Hippocampal formation (tissue), 2 donors: ENCODE data around the gene SPINT3.

Source experiments
- DNase-seq, 2 donors: peaks; one replicate each; lab custom pipeline; 2025; lab: John Stamatoyannopoulos, UW

SPINT3 gene, protein sequence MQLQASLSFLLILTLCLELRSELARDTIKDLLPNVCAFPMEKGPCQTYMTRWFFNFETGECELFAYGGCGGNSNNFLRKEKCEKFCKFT

DNA sequence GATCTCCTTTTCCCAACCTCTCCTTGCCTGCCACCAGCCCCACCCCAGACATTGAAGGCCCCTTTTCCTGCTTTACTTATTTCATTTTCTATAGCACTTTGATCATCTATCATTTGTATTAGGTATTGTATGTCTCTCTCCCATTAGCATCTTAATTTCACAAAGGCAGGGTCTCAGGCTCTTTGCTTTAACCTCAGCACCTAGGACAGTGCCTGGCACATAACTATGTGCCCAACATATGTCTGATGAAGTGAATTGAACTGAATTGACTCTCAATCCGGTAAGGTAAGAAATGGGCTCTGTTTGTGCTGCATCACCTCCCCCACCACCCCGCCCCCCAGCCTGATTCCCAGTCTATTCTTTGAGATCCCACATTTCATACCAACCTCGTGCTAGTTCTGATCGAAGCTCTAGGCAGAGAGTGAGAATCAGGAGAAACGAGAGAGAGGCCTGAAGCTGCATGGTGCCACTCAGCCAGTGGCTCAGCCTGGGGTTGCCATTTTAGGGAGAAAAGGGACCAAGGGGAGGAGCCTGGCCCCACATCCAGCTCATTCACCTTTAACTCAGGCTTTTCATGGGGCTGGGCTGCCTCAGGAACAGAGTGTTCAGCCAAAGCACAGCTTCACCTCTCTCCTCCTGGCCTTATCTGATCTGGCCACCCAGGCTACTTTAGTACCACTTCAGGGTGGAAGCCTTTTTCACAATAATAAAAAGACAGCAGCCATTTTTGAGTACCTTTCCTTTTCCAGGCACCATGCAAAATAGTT is at the start of gene SPINT3:
Gene SPINT3 (minus strand): TSS at position 476 of the 767 bp plus-strand sequence. CDS start 14 bp downstream, at position 462.
- DNase-seq = no peak

DNA sequence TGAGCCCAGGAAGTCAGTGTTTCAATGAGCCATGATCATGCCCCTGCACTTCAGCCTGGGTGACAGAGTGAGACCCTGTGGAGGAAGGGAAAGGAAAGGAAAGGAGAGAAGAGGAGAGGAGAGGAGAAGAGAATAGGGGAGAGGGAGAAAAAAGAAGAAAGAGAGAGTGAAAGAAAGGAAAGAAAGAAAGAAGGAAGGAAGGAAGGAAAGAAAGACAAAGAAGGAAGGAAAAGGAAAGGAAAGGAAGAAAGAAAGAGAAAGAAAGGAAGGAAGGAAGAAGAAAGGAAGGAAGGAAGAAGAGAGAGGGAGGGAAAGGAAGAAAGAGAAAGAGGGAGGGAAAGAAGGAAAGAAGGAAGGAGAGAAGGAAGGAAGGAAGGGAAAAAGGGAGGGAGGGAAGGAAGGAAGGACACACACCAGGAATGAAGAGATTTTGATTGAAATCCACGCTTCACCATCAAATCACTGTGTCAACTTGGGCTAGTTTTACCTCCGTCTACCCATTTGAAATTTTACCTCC is 49.4 kb upstream of the SPINT3 start:
- no peak for DNase-seq

DNA sequence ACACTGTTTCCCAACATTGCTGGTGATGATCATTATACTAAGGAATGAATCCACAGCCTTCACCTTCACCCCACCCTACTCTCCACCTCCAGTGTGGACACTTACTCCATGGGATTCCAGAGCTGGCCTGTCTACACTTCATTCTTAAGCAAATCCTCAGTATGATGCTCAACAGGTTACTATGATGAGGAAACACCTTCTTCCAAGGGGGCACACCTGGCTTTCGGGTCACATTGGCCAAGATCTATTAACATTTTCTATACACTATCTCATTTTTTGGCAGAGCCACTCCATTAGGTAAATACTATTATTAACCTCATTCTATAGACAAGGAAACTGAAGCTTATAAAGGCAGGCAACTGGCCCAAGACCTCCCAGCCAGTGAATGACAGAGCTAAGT is 39.8 kb upstream of the SPINT3 start:
- DNase-seq = no peak

DNA sequence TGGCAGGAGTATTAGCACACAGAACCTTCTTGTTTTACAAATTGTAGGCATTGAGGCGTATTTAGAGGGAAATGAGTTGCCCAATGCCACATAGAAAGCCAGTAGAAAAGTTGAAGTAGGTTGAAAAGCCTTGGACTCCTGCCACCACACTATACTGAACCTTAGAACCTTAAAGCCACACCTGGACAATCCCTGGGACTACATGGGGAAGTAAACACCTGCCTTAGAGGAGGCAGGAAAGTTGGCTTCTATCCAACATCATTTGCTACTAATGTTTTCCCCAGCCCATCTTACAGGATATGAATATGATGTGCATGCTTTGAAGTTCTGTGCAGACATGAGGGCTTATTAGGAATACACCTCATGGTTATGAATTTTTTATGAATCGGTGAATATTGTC is 37.0 kb upstream of the SPINT3 start:
- DNase-seq = no peak

DNA sequence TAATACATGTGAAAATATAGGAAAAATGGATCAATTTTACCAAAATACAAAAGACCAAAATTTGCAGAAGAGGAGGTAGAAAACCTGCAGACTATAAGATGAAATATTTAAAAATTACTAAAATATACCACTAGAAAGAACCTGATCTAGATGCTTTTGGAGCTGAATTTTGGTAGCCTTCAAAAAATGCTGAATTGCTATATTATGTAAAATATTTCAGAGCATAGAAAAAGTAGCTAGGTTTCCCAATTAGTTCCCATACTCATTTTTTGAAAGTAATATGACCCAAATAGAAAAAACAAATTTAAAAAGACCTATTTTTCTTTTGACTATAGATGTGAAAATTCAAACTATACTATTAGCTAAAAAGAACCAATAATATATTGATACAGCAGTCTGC is 35.3 kb upstream of the SPINT3 start:
- DNase-seq = no peak

DNA sequence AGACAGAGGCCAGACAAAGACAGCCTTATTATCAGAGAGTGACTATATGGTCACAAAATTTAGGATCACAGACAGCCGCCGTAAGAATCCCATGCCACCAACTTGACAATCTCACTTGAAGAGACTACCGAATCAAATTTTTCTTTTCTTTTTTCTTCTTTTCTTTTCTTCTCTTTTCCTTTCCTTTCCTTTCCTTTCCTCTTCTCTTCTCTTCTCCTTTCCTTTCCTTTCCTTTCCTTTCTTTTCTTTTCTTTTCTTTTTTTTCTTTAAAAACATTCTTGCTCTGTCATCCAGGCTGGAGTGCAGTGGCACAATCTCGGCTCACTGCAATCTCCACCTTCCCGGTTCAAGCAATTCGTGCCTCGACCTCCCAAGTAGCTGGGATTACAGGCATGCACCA is 33.0 kb upstream of the SPINT3 start:
- DNase-seq = no peak

DNA sequence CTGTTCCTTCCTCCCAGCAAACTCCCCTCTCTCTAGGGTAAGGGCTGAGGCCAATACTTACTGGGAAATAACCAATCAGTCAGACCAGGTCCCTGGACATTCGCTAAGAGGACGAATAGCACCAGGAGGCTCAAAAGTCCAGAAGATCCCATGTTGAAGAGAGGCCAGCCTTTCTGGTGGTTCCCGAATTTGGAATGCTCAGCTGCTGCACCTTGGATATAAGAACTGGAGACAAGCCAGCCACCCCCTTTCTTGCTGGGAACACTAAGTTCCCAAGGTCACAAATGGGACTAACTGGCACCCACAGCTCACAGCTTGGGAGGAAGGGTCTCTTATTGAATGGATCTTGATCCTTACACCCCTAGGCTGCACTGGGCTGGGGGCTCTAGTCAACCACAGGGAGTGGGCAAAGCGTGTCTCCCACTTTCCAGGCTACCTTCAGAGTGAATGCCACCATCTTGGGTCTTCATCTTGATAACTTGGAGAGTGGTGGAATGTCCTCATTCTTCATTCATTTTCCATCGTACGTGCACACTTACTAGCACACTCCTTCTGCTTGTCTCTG is 31.9 kb upstream of the SPINT3 start, which contains the start of gene EPPIN:
Gene EPPIN (minus strand): TSS at position 196 of the 565 bp plus-strand sequence. CDS start 44 bp downstream, at position 152.
- no peak for DNase-seq

DNA sequence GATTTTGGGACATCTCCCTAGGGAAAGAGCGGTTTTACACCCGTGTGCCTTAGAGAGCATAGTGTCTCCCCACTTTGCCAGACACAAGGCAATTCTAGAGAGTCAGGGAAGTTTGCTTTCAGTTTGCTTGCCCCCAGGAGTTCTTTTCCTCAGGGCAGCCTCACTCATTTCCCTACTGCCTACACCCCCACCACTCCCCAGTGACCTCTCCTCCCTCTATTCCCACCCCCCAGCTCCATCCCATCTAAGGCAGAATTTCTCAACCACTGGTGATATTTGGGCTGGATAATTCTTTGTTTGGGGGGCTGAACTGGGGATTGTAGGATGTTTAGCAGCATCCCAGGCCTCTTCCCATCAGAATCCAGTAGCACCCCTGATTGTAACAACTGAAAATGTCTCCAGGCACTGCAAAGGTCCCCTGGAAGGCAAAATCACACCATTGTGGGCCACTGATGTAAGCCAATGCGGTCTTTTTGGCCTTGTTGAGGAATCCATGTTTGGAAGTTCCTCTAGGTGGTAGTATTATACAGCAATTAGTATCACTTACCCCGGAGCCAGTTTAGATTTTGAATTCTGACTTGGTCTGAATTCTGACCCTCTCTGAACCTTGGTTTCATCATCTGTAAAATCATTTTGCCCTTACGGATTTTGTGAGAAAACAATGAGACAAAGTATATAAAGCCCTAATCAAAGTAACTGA is 30.5 kb upstream of the SPINT3 start:
- peak in 1 of 2 donors; percentile 3 for DNase-seq

DNA sequence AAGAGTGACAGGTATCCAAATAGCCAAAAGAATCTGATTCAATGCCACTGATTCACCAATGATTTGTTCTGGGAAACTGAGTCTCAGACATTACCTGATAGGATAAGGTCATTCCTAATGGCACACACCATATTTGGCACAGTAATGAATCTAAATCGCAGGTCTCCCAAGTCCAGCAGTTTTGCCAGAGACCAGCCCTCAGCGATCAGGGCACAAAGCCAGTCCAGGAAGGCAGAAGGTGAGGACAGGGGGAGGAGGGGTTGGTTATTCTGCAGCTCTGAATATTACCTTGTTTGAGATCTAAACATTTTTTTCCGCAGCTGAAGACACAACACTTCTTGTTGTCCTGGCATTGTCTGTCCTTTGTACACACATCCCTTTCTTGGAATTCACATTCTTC is 29.9 kb upstream of the SPINT3 start:
- DNase-seq = no peak

DNA sequence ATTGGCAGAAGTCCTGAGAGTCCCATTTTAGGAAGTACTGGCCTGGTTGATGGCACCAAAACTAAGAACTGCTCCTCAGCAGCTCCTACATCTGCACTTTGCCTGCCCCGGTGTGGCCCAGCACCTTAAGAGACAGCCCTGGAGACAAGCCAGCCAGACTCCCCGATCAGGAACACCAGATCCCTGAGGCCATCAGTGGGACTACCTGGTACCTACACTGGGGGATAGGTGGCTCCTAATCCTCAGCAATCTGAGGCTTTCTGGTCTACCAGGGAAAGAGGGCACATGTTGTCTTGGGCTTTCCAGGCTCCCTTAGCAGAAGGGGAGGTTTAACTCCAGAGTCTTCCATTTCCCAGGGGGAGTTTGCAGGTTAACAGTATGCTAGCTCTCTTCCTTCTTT is 24.0 kb upstream of the SPINT3 start, which contains the start of gene WFDC6:
Gene WFDC6 (minus strand): TSS at position 101 of the 400 bp plus-strand sequence. CDS start 75 bp downstream, at position 26.
- no peak for DNase-seq

DNA sequence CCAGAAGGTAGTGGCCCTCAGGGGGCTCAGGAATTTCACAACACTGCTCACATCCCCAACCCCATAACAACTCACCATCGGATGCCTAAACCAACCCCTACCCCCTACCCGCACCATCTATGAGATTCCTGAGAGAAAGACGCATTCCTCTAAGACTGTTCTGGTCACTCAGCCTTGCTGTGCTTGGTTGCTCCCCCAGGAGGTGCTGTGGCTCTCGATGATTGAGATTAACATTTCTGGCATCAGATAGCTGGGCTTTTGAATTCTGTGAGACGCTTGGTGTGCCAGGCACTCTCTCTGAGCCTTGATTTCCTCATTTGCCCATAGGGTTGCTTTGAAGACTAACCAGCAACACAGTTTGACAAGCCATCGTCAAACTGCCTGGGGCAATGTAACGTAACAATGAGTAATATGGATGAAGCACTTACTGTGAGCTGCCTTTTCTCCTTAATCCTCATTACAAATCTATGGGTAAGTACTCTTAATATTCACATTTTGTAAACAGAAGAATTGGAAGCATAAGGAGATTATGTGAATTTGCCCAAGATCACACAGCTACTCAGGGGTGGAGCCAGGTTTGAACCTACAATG is 22.9 kb upstream of the SPINT3 start:
- no peak for DNase-seq

DNA sequence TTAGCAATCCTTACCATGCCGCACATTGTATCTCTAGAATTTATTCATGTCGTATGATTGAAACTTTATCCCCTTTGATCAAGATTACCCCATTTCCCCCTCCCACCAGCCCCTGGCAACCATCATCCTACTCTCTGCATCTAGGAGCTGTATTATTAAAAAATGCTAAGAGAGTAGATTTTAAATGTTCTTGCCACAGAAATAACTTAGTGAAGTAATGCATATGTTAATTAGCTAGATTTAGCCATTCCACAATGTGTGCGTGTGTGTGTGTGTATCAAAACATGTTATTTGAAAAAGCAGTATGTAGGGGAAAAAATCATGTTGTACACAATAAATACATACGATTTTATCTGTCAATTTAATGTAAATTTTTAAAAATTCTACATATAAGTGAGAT is 11.9 kb upstream of the SPINT3 start:
- no peak for DNase-seq

DNA sequence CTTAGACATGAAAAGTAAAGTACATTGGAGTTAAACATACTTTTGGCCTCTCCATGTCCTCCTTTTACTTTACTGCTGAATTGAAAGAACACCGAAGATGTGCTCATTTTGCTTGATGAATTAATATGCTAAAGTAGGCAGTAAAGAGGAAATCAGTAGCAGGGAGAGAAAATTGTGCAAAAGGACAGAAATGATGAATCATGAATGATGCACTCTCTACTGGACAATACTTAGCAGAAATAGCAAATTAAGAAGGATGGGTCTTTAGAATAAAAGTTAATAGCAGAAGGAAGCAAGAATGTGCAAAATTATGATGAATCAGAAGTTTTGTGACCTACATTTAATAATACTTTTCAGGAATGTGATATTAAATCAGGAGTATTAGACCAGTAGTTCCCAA is 8.4 kb upstream of the SPINT3 start:
- DNase-seq = no peak

DNA sequence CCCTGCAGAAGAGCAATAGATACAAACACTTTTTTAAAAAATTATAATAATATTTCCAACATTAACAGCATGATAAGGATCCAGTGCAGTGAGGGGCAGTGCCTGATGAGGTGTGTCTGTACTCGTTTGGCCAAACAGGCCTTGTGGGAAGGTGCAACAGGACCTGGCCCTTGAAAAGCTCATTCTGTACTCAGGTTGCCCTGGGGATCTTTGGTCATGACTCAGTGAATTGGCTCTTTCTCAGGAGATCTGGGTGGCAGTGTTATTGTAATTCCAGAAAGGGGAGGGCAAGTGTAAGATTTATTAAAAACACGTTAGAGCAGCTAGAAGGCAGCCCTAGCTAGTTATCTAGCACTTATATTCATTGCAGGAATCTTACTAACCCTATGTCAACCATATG is 2.9 kb upstream of the SPINT3 start:
- no peak for DNase-seq

DNA sequence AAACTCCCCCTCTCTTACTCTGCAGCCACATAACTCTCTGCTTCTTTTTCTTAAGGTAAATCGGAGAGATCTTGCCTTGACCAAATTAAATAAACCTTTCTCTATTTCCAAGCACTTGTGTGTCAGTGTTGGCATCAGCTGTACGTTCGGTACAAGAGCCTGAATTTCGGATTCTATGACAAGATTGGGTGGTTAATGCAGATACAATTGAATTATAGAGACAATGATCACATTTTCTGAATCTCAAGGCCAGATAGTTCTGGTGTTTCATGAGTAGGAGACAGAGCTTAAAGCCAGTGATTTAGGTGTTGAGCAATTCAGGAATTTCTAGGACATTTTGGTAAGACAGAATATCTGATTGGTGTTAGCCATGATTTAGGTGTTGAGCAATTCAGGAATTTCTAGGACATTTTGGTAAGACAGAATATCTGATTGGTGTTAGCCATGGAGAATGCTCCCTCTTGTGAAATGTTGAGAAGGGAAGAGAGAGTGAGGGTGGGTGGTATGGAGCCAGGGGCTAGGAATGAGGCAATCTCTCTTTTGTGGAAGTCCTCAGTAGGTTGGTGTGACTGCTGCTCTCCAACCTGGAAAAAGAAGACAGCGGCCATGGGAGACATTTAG is 5.1 kb downstream of the SPINT3 start:
- DNase-seq = no peak

DNA sequence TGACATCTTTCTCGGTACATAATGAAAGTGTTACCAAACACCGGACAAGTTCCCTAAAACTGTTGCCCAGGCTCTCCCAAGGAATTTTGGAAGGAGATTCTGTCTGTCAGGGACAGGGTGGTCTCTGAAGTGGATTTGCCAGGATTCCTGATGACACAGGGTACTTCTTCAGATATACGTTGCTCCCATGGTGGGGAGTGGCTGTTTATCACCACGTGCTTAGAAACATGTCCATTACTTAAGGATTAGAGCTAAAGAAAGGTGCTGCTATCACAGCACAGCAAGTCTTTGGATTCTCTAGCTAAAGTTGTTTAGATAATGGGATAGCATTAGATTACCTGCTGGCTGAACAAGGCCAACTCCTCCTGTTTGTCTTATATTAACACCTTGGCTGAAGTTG is 6.3 kb downstream of the SPINT3 start:
- DNase-seq = no peak

DNA sequence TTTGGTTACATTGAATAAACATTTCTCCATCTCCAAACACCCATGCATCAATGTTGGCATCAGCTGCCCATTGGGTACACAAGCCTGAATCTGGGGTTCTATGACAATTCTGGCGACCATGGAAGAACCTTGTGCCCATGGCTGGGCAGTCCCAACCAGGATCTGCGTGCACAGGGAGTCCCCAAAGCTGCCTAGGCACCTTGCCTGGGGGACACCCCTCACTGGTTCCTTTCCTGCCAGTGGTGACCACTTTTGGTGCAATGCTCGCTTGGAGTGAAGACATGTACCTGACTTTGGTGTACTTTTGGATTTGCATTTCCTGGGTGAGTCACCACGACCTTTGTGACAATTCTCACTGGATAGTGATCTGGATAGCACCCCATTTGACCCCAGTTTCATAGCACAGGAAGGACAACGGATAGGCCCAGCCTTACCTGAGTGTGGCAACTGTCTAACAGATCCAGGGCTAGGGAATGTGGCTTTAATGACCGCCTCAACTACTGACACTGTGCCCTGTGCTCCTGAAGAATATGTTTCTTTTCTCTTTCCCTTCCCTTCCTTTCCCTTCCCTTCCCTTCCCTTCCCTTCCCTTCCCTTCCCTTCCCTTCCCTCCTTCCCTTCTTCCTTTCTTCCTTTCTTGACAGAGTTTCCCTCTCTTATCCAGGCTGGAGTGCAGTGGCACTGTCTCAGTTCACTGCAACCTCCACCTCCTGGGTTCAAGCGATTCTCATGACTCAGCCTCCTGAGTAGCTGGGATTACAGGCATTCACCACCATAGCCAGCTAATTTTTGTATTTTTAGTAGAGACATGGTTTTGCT is 7.1 kb downstream of the SPINT3 start:
- no peak for DNase-seq

DNA sequence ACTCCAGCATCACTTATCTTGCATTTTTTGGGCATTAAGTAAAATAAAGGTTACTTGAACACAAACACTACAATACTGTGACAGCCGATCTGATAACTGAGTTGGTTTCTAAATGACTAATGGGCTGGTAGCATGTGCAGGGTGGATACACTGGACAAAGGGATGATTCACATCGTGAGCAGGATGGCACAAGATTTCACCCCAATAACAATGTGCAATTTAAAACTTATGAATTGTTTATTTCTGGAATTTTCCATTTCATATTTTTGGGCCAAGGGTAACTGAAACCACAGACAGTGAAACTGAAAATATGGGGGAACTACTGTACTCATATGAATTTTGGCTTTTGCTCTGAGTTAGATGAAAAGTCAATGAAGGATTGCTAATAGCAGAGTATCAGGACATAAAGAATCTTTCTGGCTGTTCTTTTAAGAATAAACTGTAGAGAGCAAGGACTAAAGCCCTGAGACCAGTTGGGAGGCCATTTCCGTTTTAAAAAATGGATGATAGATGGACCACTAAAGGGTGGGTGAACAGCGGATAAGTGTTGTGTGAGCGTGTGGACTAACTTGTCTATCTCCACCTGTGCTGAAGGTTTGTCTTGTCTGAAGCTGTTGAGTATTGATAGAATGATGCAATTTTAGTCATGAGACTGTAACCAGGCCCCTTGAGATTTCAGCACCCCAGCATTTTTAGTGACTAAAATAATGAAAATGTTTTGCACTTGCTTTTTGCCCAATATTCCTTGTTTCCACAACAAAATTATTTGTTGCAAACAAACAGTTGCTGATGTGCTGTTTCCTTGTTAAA is 8.2 kb downstream of the SPINT3 start:
- DNase-seq = no peak

DNA sequence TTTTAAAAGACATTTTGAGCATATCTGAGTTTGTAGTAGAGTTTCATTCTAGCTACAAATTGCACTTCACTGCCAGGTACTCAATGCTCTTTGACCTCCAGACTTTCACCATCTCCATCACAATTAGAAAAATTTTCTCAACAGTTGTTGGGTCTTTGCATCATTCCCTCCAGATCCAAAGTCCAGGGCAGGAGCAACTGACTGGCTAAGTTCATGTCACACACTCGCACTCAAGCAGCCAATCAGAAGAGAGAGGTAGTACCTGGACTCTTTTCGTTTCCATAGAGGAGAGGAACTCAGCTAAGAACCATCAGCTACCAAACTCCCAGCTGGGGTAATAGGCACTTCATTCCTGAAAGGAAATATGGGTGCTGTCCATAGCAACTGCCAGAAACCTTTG is 9.0 kb downstream of the SPINT3 start:
- no peak for DNase-seq

DNA sequence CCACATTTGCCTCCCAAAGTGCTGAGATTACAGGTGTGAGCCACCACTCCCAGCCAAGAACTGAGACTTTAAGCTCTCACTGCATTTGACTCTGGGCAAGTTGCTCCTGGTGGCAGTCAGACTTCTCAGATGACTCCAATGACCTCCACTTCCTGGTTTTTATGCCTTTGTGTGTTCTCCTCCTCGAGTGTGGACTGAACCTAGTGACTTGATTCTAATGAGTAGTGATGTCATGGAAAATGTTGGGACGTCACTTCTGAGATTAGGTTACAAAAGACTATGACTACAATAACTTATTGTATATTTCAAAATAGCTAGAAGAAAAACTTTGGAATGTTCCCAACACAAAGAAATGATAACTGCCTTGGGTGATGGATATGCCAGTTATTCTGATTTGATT is 12.0 kb downstream of the SPINT3 start:
- DNase-seq = no peak
